Measurements from ENCODE around the gene PDXDC1.
"Not testable (repeated sequence)": the region's sequence is repeated elsewhere in the genome, so short reads cannot be mapped to it uniquely, and the experiment has no call there.

PDXDC1 gene

GRCh38 chr16:15166177-15166576 lies 191.4 kb downstream of the PDXDC1 start:
- H3K36me3 ChIP-seq (ENCODE audit: control insufficient read depth in 1 of 2, insufficient read depth in 2 of 2, low read length in 2 of 2); H3K9me3 ChIP-seq (ENCODE audit: control insufficient read depth in 1 of 2, low read length in 2 of 2); H3K9ac ChIP-seq (ENCODE audit: low read depth in 1 of 2, low read length in 2 of 2); H3K4me1 ChIP-seq (ENCODE audit: control insufficient read depth in 1 of 2, insufficient read depth in 2 of 2, low read length in 2 of 2); H3K27ac ChIP-seq (ENCODE audit: low read depth, low read length); H3K27me3 ChIP-seq (ENCODE audit: control insufficient read depth in 1 of 2, insufficient read depth in 2 of 2, low read length in 2 of 2); H3K4me3 ChIP-seq (ENCODE audit: low read depth in 1 of 2, low read length in 2 of 2): not testable (repeated sequence)

- H3K27me3 ChIP-seq (ENCODE audit: control insufficient read depth in 1 of 2, insufficient read depth in 2 of 2, low read length in 2 of 2); H3K4me1 ChIP-seq (ENCODE audit: control insufficient read depth in 1 of 2, insufficient read depth in 2 of 2, low read length in 2 of 2); H3K4me3 ChIP-seq (ENCODE audit: low read depth in 1 of 2, low read length in 2 of 2); H3K9me3 ChIP-seq (ENCODE audit: control insufficient read depth in 1 of 2, low read length in 2 of 2); H3K9ac ChIP-seq (ENCODE audit: low read depth in 1 of 2, low read length in 2 of 2); H3K27ac ChIP-seq (ENCODE audit: low read depth, low read length); H3K36me3 ChIP-seq (ENCODE audit: control insufficient read depth in 1 of 2, insufficient read depth in 2 of 2, low read length in 2 of 2): not testable (repeated sequence)
Observed at GRCh38 chr16:15168303-15168702, 193.5 kb downstream of the PDXDC1 start.

- not testable (repeated sequence) for H3K4me3 ChIP-seq (ENCODE audit: low read depth in 1 of 2, low read length in 2 of 2); H3K27me3 ChIP-seq (ENCODE audit: control insufficient read depth in 1 of 2, insufficient read depth in 2 of 2, low read length in 2 of 2); H3K36me3 ChIP-seq (ENCODE audit: control insufficient read depth in 1 of 2, insufficient read depth in 2 of 2, low read length in 2 of 2); H3K9me3 ChIP-seq (ENCODE audit: control insufficient read depth in 1 of 2, low read length in 2 of 2); H3K4me1 ChIP-seq (ENCODE audit: control insufficient read depth in 1 of 2, insufficient read depth in 2 of 2, low read length in 2 of 2); H3K9ac ChIP-seq (ENCODE audit: low read depth in 1 of 2, low read length in 2 of 2); H3K27ac ChIP-seq (ENCODE audit: low read depth, low read length)
Observed at GRCh38 chr16:15168953-15169652, 194.3 kb downstream of the PDXDC1 start.

GRCh38 chr16:15179909-15180308 lies 205.1 kb downstream of the PDXDC1 start:
- H3K9me3 ChIP-seq (ENCODE audit: control insufficient read depth in 1 of 2, low read length in 2 of 2); H3K4me1 ChIP-seq (ENCODE audit: control insufficient read depth in 1 of 2, insufficient read depth in 2 of 2, low read length in 2 of 2); H3K9ac ChIP-seq (ENCODE audit: low read depth in 1 of 2, low read length in 2 of 2); H3K27me3 ChIP-seq (ENCODE audit: control insufficient read depth in 1 of 2, insufficient read depth in 2 of 2, low read length in 2 of 2); H3K36me3 ChIP-seq (ENCODE audit: control insufficient read depth in 1 of 2, insufficient read depth in 2 of 2, low read length in 2 of 2); H3K27ac ChIP-seq (ENCODE audit: low read depth, low read length); H3K4me3 ChIP-seq (ENCODE audit: low read depth in 1 of 2, low read length in 2 of 2): not testable (repeated sequence)

- not testable (repeated sequence) for H3K4me1 ChIP-seq (ENCODE audit: control insufficient read depth in 1 of 2, insufficient read depth in 2 of 2, low read length in 2 of 2); H3K9me3 ChIP-seq (ENCODE audit: control insufficient read depth in 1 of 2, low read length in 2 of 2); H3K27ac ChIP-seq (ENCODE audit: low read depth, low read length); H3K9ac ChIP-seq (ENCODE audit: low read depth in 1 of 2, low read length in 2 of 2); H3K36me3 ChIP-seq (ENCODE audit: control insufficient read depth in 1 of 2, insufficient read depth in 2 of 2, low read length in 2 of 2); H3K4me3 ChIP-seq (ENCODE audit: low read depth in 1 of 2, low read length in 2 of 2); H3K27me3 ChIP-seq (ENCODE audit: control insufficient read depth in 1 of 2, insufficient read depth in 2 of 2, low read length in 2 of 2)
Observed at GRCh38 chr16:15180946-15181345, 206.1 kb downstream of the PDXDC1 start.

GRCh38 chr16:15184000-15184399 lies 209.2 kb downstream of the PDXDC1 start:
- H3K4me3 ChIP-seq (ENCODE audit: low read depth in 1 of 2, low read length in 2 of 2); H3K4me1 ChIP-seq (ENCODE audit: control insufficient read depth in 1 of 2, insufficient read depth in 2 of 2, low read length in 2 of 2); H3K36me3 ChIP-seq (ENCODE audit: control insufficient read depth in 1 of 2, insufficient read depth in 2 of 2, low read length in 2 of 2); H3K27me3 ChIP-seq (ENCODE audit: control insufficient read depth in 1 of 2, insufficient read depth in 2 of 2, low read length in 2 of 2); H3K9me3 ChIP-seq (ENCODE audit: control insufficient read depth in 1 of 2, low read length in 2 of 2); H3K27ac ChIP-seq (ENCODE audit: low read depth, low read length); H3K9ac ChIP-seq (ENCODE audit: low read depth in 1 of 2, low read length in 2 of 2): not testable (repeated sequence)
